ENCODE results near the gene CASP8. TPM values are rescaled to one million over a fixed set of nuclear protein-coding genes. Genes with fewer than 3 reads are reported as not detected.

CASP8 gene
- total RNA-seq, 4 donors from 2014 or later = 2.6 to 111 (median 20.7) TPM

GRCh38 chr2:201271917-201272316, 11.6 kb downstream of the CASP8 start:
- Histone ChIP-seq H3K36me3 (no peaks in the 10 kb centered on the region), H3K4me3 (no peak overlapping the region), H3K27me3 (no peaks in the 10 kb centered on the region), H3K9me3 (no peaks in the 10 kb centered on the region), H3K27ac (no peak overlapping the region), H3K4me1 (no peaks in the 10 kb centered on the region)
- intact Hi-C loops (cut with DNase I; ENCODE audit: low total_unique reads) = no loop called here
- TF ChIP-seq POLR2A (IDR thresholded peaks at IDR 0.05) = no peak
- TF ChIP-seq, protein P1, sequence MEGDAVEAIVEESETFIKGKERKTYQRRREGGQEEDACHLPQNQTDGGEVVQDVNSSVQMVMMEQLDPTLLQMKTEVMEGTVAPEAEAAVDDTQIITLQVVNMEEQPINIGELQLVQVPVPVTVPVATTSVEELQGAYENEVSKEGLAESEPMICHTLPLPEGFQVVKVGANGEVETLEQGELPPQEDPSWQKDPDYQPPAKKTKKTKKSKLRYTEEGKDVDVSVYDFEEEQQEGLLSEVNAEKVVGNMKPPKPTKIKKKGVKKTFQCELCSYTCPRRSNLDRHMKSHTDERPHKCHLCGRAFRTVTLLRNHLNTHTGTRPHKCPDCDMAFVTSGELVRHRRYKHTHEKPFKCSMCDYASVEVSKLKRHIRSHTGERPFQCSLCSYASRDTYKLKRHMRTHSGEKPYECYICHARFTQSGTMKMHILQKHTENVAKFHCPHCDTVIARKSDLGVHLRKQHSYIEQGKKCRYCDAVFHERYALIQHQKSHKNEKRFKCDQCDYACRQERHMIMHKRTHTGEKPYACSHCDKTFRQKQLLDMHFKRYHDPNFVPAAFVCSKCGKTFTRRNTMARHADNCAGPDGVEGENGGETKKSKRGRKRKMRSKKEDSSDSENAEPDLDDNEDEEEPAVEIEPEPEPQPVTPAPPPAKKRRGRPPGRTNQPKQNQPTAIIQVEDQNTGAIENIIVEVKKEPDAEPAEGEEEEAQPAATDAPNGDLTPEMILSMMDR (IDR thresholded peaks at IDR 0.05) = no peak
- no peak for DNase-seq

DNA sequence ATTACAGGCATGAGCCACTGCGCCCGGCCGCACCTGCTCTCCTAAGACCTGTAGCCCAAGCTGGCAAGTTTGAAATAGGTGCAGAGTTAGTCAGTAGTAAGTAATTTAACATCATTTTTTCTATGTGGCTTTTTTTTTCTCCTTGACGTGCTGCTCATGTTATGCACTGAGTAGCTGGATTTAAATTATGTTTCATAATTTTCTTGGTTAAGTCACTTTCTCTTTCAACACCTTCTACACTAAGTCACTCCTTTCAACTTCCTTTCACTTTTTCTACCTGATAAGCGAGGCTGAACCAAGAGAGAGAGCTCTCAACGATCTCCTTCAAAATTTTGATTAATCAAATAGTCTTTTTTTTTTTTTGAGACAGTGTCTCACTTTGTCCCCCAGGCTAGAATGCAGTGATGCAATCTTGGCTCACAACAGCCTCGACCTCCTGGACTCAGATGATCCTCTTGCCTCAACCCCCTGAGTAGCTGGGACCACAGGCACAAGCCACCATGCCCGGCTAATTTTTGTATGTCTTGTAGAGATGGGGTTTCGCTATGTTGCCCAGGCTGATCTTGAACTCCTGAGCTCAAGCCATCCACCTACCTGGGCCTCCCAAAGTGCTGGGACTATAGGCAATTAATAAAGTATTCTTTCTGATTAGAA, 13.1 kb downstream of the CASP8 start:
- H3K27me3 ChIP-seq = no peaks in the 10 kb centered on the region
- no peaks in the 10 kb centered on the region for H3K9me3 ChIP-seq
- intact Hi-C loops (cut with DNase I; ENCODE audit: low total_unique reads) = no loop called here
- H3K4me1 ChIP-seq = no peaks in the 10 kb centered on the region
- no peak overlapping the region for H3K27ac ChIP-seq
- H3K36me3 ChIP-seq = no peaks in the 10 kb centered on the region
- DNase-seq = no peak
- TF ChIP-seq, protein P1 (IDR thresholded peaks at IDR 0.05) = no peak
- TF ChIP-seq POLR2A (IDR thresholded peaks at IDR 0.05) = no peak
- no peak overlapping the region for H3K4me3 ChIP-seq

DNA sequence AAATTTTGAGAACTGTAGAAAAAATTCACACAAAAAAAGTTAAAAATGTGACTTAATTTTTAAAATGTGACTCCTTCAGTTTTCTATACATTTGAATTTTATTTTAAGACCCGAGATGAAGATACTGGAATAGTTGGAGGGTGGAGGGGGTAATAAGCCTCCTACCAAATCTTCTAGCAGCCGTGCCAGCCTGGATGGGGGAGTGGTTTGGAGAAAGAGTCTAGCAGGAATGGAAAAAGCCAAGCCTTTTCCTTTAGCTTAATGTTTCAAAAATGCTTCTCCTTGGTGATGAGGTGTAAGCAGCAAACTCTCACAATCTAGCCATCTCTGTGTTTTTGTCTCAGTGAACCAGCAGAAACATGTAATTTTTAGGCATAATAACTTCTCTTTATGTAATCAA, 14.7 kb downstream of the CASP8 start:
- Histone ChIP-seq H3K4me1 (no peaks in the 10 kb centered on the region), H3K36me3 (no peaks in the 10 kb centered on the region), H3K9me3 (no peaks in the 10 kb centered on the region), H3K4me3 (no peak overlapping the region), H3K27me3 (no peaks in the 10 kb centered on the region), H3K27ac (no peak overlapping the region)
- no peak for DNase-seq
- no peak for TF ChIP-seq POLR2A (IDR thresholded peaks at IDR 0.05)
- TF ChIP-seq, protein P1 (IDR thresholded peaks at IDR 0.05) = no peak
- intact Hi-C loops (cut with DNase I; ENCODE audit: low total_unique reads) = no loop called here

DNA sequence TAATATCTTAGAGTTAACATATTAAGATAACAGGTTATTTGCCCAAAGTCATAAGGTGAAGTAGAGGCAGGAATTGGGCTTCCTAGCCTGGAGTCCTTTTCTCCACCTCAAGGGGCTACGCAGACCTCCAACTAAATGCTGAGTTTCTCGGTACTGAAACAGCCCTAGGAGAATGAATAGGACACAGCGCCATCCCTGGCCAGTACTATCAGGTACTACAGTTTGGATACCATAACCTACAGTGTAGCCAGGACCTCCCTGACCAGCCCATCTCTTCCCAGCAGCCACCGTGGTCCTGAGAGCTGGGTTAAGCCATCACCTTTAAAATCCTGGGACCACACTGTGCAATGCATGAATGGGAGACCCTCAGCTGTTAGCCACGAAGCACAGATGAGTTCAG, 15.7 kb downstream of the CASP8 start:
- Histone ChIP-seq H3K36me3 (no peaks in the 10 kb centered on the region), H3K4me3 (no peak overlapping the region), H3K27ac (no peak overlapping the region), H3K4me1 (no peaks in the 10 kb centered on the region), H3K27me3 (no peaks in the 10 kb centered on the region), H3K9me3 (no peaks in the 10 kb centered on the region)
- TF ChIP-seq, protein P1 (IDR thresholded peaks at IDR 0.05) = no peak
- TF ChIP-seq POLR2A (IDR thresholded peaks at IDR 0.05) = no peak
- intact Hi-C loops (cut with DNase I; ENCODE audit: low total_unique reads) = no loop called here
- no peak for DNase-seq

- no peak overlapping the region for H3K4me3 ChIP-seq
- intact Hi-C loops (cut with DNase I; ENCODE audit: low total_unique reads) = no loop called here
- H3K36me3 ChIP-seq = no peaks in the 10 kb centered on the region
- H3K27ac ChIP-seq = no peak overlapping the region
- no peak for TF ChIP-seq POLR2A (IDR thresholded peaks at IDR 0.05)
- TF ChIP-seq, protein P1 (IDR thresholded peaks at IDR 0.05) = no peak
- no peaks in the 10 kb centered on the region for H3K4me1 ChIP-seq
- no peaks in the 10 kb centered on the region for H3K9me3 ChIP-seq
- H3K27me3 ChIP-seq = no peaks in the 10 kb centered on the region
- no peak for DNase-seq
These were observed 16.2 kb downstream of the CASP8 start for GRCh38 chr2:201276511-201276910.
